Measurements from ENCODE around the gene PLA2G4B. TPM values are rescaled to one million over a fixed set of nuclear protein-coding genes. Genes with fewer than 3 reads are reported as not detected.

Gene PLA2G4B
- total RNA-seq, 1 experiment from 2014 or later, result 4.7 TPM

- ATAC-seq, result no peak
- ChIA-PET CTCF (no interaction called here), POLR2A (no interaction called here)
- Histone ChIP-seq H3K4me3 (ENCODE audit: low read depth in 2 of 2, low read length in 2 of 2) (no peak overlapping the region), H3K36me3 (ENCODE audit: control insufficient read depth, insufficient read depth, low read length) (no peaks in the 10 kb centered on the region), H3K27ac (ENCODE audit: low read length) (no peak overlapping the region), H3K27me3 (ENCODE audit: control insufficient read depth, insufficient read depth, low read length) (no peaks in the 10 kb centered on the region), H3K9me3 (ENCODE audit: control insufficient read depth, insufficient read depth, low read depth, low read length) (no peaks in the 10 kb centered on the region), H3K4me1 (ENCODE audit: control insufficient read depth, insufficient read depth, low read length) (no peaks in the 10 kb centered on the region)
- in situ Hi-C loops (cut with HindIII; ENCODE audit: low pct_unique_long_range_greater_than_20kb, low sequenced_read_pairs), result no loop called here
- TF ChIP-seq POLR2AphosphoS5 (IDR thresholded peaks at IDR 0.05; ENCODE audit: low read depth, low read length), result no peak
- no peak for TF ChIP-seq CTCF (IDR thresholded peaks at IDR 0.05)
- no peak for TF ChIP-seq REST (IDR thresholded peaks at IDR 0.05; ENCODE audit: insufficient read depth in 1 of 2, low read depth in 2 of 2, low read length in 1 of 2)
- no peak for DNase-seq (ENCODE audit: low read depth, low spot score)
- intact Hi-C loops (cut with micrococcal nuclease; ENCODE audit: unreplicated experiment), result no loop called here
- no TSS peak for BruUV-seq (replicated peaks)
Observed at GRCh38 chr15:41855261-41855961, 16.8 kb downstream of the PLA2G4B start.

- Histone ChIP-seq H3K4me1 (ENCODE audit: control insufficient read depth, insufficient read depth, low read length) (no peaks in the 10 kb centered on the region), H3K4me3 (ENCODE audit: low read depth in 2 of 2, low read length in 2 of 2) (no peak overlapping the region), H3K27ac (ENCODE audit: low read length) (no peak overlapping the region), H3K27me3 (ENCODE audit: control insufficient read depth, insufficient read depth, low read length) (no peaks in the 10 kb centered on the region), H3K9me3 (ENCODE audit: control insufficient read depth, insufficient read depth, low read depth, low read length) (no peaks in the 10 kb centered on the region), H3K36me3 (ENCODE audit: control insufficient read depth, insufficient read depth, low read length) (no peaks in the 10 kb centered on the region)
- POLR2A ChIA-PET, result no interaction called here
- CTCF ChIA-PET, result no interaction called here
- no TSS peak for BruUV-seq (replicated peaks)
- intact Hi-C loops (cut with micrococcal nuclease; ENCODE audit: unreplicated experiment), result no loop called here
- in situ Hi-C loops (cut with HindIII; ENCODE audit: low pct_unique_long_range_greater_than_20kb, low sequenced_read_pairs), result no loop called here
- no peak for DNase-seq (ENCODE audit: low read depth, low spot score)
- TF ChIP-seq SIN3A (IDR thresholded peaks at IDR 0.05; ENCODE audit: borderline replicate concordance, insufficient read depth, low read depth, low read length) (no peak), CTCF (IDR thresholded peaks at IDR 0.05) (no peak), REST (IDR thresholded peaks at IDR 0.05; ENCODE audit: insufficient read depth in 1 of 2, low read depth in 2 of 2, low read length in 1 of 2) (no peak), TCF7L2 (IDR thresholded peaks at IDR 0.05; ENCODE audit: low read depth, low read length) (no peak), POLR2AphosphoS5 (IDR thresholded peaks at IDR 0.05; ENCODE audit: low read depth, low read length) (no peak)
- ATAC-seq, result no peak
Observed at GRCh38 chr15:41856262-41856661, 17.6 kb downstream of the PLA2G4B start.
